ENCODE measurements around the gene ADAR. TPM values are rescaled to one million over a fixed set of nuclear protein-coding genes. Genes with fewer than 3 reads are reported as not detected.

ADAR gene
- total RNA-seq, 1 experiment from 2014 or later, result 171 TPM

DNA sequence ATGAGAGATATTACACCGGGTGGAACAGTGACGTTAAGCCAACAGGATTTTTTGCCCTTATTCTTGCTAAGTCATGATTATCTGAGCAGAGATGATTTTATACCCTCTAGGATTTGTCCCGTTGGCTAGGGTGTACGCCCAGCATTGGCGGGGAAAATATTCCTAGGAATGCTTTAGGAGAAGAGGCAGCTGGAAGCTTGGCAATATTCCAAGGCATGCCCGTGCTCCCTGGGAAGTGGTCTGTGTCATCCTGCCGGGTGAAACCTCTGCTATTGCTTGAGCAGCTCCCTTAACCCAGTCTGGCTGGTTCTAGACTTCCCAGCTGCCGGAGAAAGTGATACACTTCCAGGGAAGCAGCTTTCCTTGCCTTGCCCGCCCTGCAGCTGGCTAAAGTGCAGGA is 24.2 kb downstream of the ADAR start:
- no peak for TF ChIP-seq EZH2 (IDR thresholded peaks at IDR 0.05; ENCODE audit: borderline replicate concordance, low read depth, low read length, poor library complexity, severe bottlenecking)
- TF ChIP-seq, protein P1, sequence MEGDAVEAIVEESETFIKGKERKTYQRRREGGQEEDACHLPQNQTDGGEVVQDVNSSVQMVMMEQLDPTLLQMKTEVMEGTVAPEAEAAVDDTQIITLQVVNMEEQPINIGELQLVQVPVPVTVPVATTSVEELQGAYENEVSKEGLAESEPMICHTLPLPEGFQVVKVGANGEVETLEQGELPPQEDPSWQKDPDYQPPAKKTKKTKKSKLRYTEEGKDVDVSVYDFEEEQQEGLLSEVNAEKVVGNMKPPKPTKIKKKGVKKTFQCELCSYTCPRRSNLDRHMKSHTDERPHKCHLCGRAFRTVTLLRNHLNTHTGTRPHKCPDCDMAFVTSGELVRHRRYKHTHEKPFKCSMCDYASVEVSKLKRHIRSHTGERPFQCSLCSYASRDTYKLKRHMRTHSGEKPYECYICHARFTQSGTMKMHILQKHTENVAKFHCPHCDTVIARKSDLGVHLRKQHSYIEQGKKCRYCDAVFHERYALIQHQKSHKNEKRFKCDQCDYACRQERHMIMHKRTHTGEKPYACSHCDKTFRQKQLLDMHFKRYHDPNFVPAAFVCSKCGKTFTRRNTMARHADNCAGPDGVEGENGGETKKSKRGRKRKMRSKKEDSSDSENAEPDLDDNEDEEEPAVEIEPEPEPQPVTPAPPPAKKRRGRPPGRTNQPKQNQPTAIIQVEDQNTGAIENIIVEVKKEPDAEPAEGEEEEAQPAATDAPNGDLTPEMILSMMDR (conservative IDR thresholded peaks at IDR 0.05; ENCODE audit: low read depth, low read length), result no peak
- Histone ChIP-seq H3K4me1 (ENCODE audit: insufficient read depth, low read length, poor library complexity, severe bottlenecking) (no peaks in the 10 kb centered on the region), H3K27ac (ENCODE audit: low read depth, low read length, poor library complexity, severe bottlenecking) (peak overlapping the region; percentile 53), H3K4me3 (ENCODE audit: low read depth, low read length, poor library complexity, severe bottlenecking) (no peak overlapping the region), H3K9me3 (ENCODE audit: low read depth, low read length, poor library complexity, severe bottlenecking) (no peaks in the 10 kb centered on the region), H3K27me3 (replicated peaks; ENCODE audit: insufficient read depth, low read depth, low read length, poor library complexity) (no peaks in the 10 kb centered on the region), H3K36me3 (ENCODE audit: insufficient read depth, low read length, poor library complexity, severe bottlenecking) (peaks cover 95% of the 10 kb centered on the region)
- CTCF ChIA-PET, result no interaction called here
- no TSS peak for BruUV-seq (replicated peaks)
- intact Hi-C loops (cut with micrococcal nuclease; ENCODE audit: unreplicated experiment), result no loop called here
- no peak for DNase-seq (ENCODE audit: low spot score)
- POLR2A ChIA-PET (ENCODE audit: low non-redundant PET), result no interaction called here

GRCh38 chr1:154582885-154583284 is 25.1 kb downstream of the ADAR start:
- H3K36me3 ChIP-seq (ENCODE audit: insufficient read depth, low read length, poor library complexity, severe bottlenecking), result peaks cover 92% of the 10 kb centered on the region
- no peaks in the 10 kb centered on the region for H3K4me1 ChIP-seq (ENCODE audit: insufficient read depth, low read length, poor library complexity, severe bottlenecking)
- no peaks in the 10 kb centered on the region for H3K27me3 ChIP-seq (replicated peaks; ENCODE audit: insufficient read depth, low read depth, low read length, poor library complexity)
- POLR2A ChIA-PET (ENCODE audit: low non-redundant PET), result no interaction called here
- no peaks in the 10 kb centered on the region for H3K9me3 ChIP-seq (ENCODE audit: low read depth, low read length, poor library complexity, severe bottlenecking)
- no peak overlapping the region for H3K27ac ChIP-seq (ENCODE audit: low read depth, low read length, poor library complexity, severe bottlenecking)
- no TSS peak for BruUV-seq (replicated peaks)
- no peak for DNase-seq (ENCODE audit: low spot score)
- H3K4me3 ChIP-seq (ENCODE audit: low read depth, low read length, poor library complexity, severe bottlenecking), result no peak overlapping the region
- intact Hi-C loops (cut with micrococcal nuclease; ENCODE audit: unreplicated experiment), result no loop called here
- CTCF ChIA-PET, result no interaction called here
- TF ChIP-seq, protein P1 (conservative IDR thresholded peaks at IDR 0.05; ENCODE audit: low read depth, low read length), result no peak
- no peak for TF ChIP-seq EZH2 (IDR thresholded peaks at IDR 0.05; ENCODE audit: borderline replicate concordance, low read depth, low read length, poor library complexity, severe bottlenecking)

DNA sequence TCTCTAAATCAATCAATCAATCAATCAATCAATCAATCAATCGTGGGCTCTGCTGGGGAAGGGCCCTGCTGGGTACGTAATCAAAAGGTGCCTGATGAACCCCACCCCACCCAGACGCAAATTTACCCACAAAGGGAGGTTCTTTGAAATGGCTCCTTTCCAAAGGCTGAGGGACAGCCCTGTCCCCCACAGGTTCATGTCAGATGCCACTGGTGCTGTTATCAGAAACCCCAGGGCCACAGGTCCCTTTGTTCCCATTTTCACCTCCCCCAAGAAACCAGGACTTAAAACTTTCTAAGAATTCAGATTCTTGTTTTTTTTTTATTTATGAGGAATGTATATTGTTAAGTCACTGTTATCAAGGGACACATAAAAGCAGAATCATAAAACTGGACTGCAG is 26.2 kb downstream of the ADAR start:
- Histone ChIP-seq H3K27me3 (replicated peaks; ENCODE audit: insufficient read depth, low read depth, low read length, poor library complexity) (no peaks in the 10 kb centered on the region), H3K9me3 (ENCODE audit: low read depth, low read length, poor library complexity, severe bottlenecking) (no peaks in the 10 kb centered on the region), H3K4me3 (ENCODE audit: low read depth, low read length, poor library complexity, severe bottlenecking) (no peak overlapping the region), H3K36me3 (ENCODE audit: insufficient read depth, low read length, poor library complexity, severe bottlenecking) (peaks cover 81% of the 10 kb centered on the region), H3K4me1 (ENCODE audit: insufficient read depth, low read length, poor library complexity, severe bottlenecking) (no peaks in the 10 kb centered on the region), H3K27ac (ENCODE audit: low read depth, low read length, poor library complexity, severe bottlenecking) (no peak overlapping the region)
- DNase-seq (ENCODE audit: low spot score), result no peak
- ChIA-PET POLR2A (ENCODE audit: low non-redundant PET) (no interaction called here), CTCF (no interaction called here)
- BruUV-seq (replicated peaks), result no TSS peak
- intact Hi-C loops (cut with micrococcal nuclease; ENCODE audit: unreplicated experiment), result no loop called here
- TF ChIP-seq EZH2 (IDR thresholded peaks at IDR 0.05; ENCODE audit: borderline replicate concordance, low read depth, low read length, poor library complexity, severe bottlenecking), result no peak
- TF ChIP-seq, protein P1 (conservative IDR thresholded peaks at IDR 0.05; ENCODE audit: low read depth, low read length), result no peak
